Stimulated activated CD4-positive, alpha-beta T cell treated with anti-CD3 and anti-CD28 coated beads, Interleukin-15, amount 100 ng/mL, for 24 hours (primary cell): Measurements from ENCODE around the gene AKAIN1.

Experiments
- DNase-seq: peaks from one replicate; pipeline ENCODE4 v3.0.0-alpha.2; 2020

Gene AKAIN1

DNA sequence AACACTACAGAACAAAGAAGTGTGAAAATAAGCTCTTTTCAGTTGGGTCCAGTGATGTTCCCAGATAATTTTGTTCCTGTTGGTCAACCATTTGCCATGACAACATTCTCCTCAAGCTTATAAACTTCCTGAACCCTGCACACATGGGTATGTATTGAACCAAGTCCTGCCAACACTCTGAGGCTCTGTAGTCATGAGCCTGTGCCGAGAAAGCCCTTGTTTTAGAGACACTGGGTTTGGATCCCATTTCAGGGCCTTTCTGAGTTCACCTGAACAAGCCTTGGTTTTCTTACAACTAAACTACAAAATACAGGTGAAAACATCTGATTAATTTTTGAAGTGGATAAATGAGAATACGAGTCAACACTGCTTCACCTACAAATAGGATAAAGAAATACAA, 38.5 kb downstream of the AKAIN1 start:
- DNase-seq = no peak

DNA sequence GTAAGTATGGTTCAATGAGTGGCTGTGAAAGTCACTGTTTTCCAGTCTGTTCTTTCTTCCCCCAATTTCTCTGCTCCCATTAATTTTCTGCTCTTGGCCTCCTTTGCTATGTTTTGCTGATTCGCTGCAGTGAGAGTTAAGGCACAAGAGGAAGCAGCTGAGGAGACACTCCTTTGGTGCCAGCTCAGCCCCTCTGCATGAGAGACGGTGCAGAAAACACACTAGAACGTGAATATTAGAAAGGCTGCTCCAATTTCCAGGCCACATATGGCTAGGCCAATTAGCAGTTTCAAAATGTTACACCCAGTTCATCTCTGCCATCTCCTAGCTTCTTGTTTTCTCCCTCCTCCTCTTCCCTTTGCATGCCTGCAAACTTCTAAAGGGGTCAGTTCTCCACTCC, 38.9 kb downstream of the AKAIN1 start:
- no peak for DNase-seq

- DNase-seq = no peak
Observed at GRCh38 chr18:5155907-5156287, 41.2 kb downstream of the AKAIN1 start.

DNA sequence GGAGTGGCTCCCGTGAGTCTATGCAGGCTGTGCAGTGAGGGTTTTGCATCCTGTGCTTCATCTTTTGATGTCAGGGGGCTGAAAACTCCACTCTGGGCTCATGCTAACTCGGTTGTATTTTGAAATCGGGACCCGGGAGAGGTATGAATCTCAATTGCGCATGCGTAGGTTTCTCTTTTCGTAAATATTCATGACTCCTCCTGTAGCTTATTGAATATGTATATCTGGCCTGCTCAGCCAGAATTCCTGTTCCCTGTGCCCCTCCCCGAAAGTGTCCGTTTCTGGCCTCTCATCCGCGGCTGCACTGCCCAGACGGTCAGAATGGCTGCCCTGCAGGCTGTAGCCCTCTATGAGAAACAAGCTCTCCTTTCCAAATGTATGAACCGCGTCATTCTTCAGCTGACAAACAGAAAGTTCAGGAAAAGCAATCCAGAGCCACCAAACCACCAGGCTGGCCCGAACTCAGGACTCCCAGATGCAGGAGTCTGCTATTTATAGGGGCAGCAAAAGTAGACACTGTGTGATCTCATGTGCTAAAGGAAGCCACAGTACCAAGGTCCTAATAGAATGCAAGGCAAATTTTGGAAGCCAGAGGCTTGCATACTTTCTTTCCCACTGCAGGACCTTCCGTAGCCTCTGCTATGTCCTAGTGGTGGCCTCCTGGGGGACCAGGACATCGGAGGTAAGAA, 41.7 kb downstream of the AKAIN1 start:
- DNase-seq = no peak

DNA sequence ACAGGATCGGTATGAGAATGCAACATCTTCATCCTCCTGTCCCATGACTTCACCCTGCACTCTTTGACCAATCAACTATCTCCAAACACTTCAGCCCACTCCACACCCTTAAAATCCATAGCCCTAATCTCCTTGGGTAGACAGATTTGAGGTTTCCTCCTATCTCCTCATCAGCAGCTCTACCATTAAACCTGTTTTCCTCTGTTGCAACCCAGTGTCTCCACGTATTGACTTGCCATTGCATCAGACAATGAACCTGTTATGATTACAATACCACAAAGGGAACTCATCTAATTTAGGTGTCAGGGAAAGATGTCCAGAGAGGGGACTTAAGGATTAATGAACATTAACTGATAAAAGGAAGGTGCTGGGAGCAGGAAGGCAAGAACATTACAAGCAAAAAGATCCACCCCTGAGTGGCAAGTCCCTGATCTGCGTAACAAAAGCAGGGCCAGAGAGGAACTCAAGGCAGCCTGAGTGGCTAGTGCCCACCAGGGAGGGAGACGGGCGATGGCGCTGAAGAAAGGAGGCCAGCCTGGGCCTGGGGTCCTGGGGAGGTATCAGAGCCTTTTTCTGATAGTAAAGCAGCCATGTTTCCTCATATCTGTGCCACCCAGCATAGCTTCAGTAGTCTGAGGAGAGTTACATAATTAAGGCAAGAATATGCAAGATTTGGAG, 44.6 kb downstream of the AKAIN1 start:
- no peak for DNase-seq

GRCh38 chr18:5150894-5151293, 46.2 kb downstream of the AKAIN1 start:
- no peak for DNase-seq

DNA sequence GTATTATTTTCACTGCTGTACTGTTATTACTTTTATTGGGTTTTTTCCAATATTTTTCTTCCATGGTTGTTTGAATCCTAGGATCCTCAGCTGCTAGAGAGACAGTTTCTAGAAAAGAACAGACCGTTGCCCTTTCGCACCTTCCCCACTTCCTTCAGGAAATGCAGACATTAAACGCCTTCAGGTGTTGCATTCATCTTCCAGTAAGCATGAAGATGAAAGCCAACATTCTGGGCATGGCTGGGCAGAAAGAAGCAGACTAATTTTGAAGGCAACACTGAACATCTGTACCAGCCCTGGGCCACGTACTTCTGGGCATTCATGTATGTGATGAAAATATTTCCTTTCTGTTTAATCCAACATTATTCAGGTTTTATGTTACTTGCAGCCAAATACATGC, 51.0 kb downstream of the AKAIN1 start:
- DNase-seq = no peak

GRCh38 chr18:5145168-5145825, 51.8 kb downstream of the AKAIN1 start:
- no peak for DNase-seq

GRCh38 chr18:5144629-5145028, 52.4 kb downstream of the AKAIN1 start:
- DNase-seq = no peak

GRCh38 chr18:5142859-5143258, 54.2 kb downstream of the AKAIN1 start:
- DNase-seq = no peak

DNA sequence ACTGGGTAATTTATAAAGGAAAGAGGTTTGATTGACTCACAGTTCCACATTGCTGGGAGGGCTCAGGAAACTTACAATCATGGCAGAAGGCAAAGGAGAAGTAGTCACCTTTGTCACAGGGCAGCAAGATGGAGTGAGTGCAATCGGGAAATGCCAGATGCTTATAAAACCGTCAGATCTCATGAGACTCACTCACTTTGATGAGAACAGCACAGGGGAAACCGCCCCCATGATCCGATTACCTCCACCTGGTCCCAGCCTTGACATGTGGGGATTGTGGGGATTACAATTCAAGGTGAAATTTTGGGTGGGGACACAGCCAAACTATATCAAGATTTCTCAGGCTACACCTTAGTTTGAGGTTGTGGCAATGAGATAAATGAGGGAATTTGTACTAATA, 54.9 kb downstream of the AKAIN1 start:
- DNase-seq = no peak

- DNase-seq = no peak
Observed at GRCh38 chr18:5137261-5137660, 59.8 kb downstream of the AKAIN1 start.

DNA sequence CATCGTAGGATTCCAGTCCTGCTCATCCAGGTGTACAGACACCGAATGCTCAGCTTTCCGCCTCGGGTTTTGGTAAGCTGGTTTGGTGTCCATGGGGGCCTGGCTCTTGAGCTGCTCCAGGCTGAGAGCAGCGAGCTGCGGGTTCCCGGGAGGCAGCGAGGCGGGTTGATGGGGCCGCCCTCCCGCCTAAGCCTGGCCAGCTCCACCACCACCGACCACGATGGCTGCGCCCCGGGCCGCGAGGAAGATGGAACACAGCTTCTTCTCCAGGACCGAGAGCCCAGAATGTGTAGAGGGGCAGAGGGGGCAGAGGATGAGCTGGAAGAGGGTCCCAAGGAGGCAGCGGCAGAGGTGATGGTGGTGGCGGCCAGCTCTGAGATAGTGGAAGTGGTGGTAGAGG, 64.1 kb downstream of the AKAIN1 start:
- DNase-seq = no peak

GRCh38 chr18:5122272-5122671, 74.8 kb downstream of the AKAIN1 start:
- no peak for DNase-seq

DNA sequence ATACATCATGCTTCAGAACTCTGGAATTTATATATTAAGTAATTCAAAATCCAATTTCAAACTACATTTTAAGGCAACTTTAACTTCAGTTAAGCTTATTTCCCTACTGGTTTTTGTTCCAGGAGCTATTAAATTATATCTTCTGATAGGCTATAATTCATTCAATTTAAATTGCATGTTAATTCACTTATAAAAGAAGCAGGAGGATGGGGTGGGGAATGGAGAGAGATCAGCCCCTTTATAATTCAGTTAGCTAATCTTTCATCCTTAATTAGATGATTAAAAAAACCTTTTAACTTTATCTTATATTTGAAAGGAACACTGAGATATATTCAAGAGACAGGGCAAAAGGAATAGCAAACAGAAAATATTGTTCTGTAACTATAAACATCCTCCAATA, 86.8 kb downstream of the AKAIN1 start:
- DNase-seq = no peak

- DNase-seq = no peak
Observed at GRCh38 chr18:5107988-5108387, 89.1 kb downstream of the AKAIN1 start.

DNA sequence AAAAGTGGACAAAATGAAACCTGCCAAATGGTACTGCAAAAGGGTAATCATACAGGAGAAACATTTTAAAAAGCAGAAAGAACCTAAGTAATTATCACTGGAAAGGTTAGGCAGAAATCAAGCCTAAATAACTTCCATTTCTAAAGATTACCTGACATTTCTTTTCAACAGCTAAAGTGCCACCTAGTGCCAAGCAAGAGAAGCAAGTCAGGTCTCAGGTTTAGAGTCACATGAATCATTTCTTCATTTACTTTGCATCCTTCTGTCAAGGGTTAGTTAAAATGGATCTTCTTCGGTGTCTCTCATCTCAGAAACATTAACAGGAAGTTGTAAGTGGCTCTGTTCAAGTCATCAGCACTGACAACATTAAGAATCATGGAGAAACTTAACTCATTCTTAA, 90.3 kb downstream of the AKAIN1 start:
- no peak for DNase-seq

DNA sequence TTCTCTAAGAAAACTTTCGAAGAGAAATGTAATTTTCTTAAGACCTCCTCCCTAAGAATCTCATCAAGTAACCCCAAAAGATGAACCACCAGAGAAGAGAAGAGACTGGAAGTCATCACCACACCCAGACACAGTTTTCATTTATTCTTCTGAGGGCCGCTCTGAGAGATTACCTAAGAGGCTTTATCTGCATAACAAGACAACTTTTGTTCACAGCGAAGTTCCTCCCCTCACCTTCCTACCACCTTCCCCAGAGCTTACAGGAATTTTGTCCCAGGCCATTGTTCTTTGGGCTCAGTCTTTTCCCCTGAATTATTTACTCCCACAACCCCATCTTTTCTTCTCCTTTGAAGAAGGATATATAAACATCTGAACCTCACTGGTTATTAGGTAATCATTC, 92.8 kb downstream of the AKAIN1 start:
- no peak for DNase-seq

- no peak for DNase-seq
Observed at GRCh38 chr18:5103693-5104092, 93.4 kb downstream of the AKAIN1 start.

DNA sequence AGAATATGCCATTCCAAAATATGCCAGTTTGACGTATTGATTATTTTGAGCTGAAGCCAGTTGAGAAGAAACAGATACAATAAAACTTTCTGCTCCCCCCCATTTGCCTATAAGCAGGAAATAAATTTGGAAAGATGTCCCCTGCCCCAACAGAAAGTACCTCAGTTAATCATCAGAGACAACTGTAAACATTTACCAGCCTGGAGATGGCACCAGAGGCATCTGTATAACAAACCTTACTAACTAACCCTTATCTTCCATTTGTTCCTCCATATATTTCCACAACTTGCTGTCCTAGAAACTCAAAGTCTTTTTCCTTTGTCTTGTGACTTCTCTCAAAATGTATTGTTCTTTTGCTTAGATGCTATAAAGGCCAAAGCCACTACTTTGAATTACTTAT, 93.8 kb downstream of the AKAIN1 start:
- DNase-seq = no peak

GRCh38 chr18:5097116-5097703, 99.8 kb downstream of the AKAIN1 start:
- no peak for DNase-seq

DNA sequence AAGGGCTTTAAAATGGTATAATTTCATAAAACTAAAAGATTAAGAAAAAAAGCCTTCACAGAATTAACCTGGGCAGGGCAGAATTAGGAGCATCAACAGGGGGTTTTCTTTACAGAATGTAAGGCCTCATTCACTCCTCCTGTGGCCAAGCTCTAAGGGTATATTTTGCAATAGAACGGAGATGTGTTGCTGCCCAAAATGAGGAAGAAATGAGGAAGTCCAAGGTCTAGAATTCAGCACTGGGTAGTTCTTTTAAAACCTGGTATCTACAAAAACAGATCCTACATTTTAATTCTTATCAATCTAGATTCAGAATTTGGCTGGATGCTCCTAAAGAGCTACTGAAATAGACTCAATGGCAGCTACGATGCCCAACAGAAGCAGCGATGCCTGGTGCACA, 101.8 kb downstream of the AKAIN1 start:
- DNase-seq = no peak

DNA sequence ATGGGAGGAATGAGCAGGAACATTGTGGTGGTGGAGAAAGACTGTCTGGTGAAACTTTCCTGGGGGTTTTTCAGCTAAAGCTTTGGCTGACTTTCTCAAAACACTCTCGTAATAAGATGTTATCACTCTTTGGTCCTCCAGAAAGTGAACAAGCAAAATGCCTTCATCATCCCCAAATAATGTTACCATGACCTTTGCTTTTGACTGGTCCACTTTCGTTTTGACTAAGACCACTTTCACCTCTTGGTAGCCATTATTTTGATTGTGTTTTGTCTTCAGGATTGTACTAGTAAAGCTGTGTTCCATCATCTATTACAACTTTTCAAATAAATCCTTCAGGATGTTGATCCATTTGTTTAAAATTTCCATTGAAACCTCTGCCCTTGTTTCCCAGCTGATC, 103.2 kb downstream of the AKAIN1 start:
- no peak for DNase-seq
